ENCODE data around the gene ANO1.

DNA sequence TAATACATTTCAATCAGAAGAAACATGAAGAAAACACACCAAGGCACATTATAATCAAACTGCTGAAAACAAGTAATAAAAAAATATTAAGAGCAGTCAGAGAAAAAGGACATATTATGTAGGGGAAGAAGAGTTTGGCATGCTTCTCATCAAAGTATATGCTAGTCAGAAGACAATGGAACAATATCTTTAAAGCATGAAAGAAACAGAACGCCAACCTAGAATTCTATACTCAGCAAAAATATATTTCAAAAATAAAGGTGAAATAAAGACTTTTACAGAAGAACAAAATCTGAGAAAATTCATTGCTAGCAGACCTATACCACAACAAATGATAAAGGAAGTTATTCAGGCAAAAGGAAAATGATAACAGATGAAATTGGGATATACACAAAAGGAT lies 34.6 kb upstream of the ANO1 start:
- TF ChIP-seq POLR2A (IDR thresholded peaks at IDR 0.05; ENCODE audit: low read depth, low read length) (no peak), POLR2AphosphoS5 (IDR thresholded peaks at IDR 0.05; ENCODE audit: low read depth, low read length) (no peak), TAF1 (IDR thresholded peaks at IDR 0.05; ENCODE audit: low read depth, low read length) (no peak), POU2F2 (IDR thresholded peaks at IDR 0.05; ENCODE audit: low read depth, low read length) (no peak)

Measured in GM12891 (cell line).